NCI-H146 treated with DMSO at 0.1 percent for 48 hours (cell line): ENCODE results near the gene CASKIN1.

Source experiments
- DNase-seq: peaks from one replicate; lab custom pipeline; 2025; ENCODE audit not compliant: unreplicated experiment; lab: John Stamatoyannopoulos, UW

Gene CASKIN1

DNA sequence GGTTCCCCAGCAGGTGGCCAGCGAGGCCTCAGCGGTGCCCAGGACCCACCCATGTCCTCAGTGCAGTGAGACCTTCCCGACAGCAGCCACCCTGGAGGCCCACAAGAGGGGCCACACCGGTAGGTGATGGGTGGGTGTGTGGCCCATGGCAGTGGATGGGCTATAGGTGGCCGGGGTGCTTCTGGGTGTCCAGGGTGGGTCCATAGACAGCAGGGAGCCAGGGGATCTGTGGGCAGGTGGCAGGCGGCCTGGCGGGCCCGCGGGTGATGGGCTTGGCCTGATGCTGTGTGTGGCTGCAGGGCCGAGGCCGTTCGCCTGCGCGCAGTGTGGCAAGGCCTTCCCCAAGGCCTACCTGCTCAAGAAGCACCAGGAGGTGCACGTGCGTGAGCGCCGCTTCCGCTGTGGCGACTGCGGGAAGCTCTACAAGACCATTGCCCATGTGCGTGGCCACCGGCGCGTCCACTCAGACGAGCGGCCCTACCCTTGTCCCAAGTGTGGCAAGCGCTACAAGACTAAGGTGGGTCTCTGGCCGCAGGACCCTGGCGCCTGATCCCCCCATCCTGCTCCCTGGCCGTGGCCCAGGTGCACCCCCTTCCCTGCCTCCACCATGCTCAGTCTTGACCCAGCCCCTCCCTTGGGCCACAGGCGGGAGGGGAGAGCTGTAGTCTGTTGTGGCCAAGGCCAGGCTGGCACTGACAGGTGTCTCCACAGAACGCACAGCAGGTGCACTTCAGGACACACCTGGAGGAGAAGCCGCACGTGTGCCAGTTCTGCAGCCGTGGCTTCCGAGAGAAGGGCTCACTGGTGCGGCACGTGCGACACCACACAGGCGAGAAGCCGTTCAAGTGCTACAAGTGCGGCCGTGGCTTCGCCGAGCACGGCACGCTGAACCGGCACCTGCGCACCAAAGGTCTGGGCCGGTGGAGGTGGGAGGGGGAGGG lies 37.7 kb upstream of the CASKIN1 start:
- no peak for DNase-seq

DNA sequence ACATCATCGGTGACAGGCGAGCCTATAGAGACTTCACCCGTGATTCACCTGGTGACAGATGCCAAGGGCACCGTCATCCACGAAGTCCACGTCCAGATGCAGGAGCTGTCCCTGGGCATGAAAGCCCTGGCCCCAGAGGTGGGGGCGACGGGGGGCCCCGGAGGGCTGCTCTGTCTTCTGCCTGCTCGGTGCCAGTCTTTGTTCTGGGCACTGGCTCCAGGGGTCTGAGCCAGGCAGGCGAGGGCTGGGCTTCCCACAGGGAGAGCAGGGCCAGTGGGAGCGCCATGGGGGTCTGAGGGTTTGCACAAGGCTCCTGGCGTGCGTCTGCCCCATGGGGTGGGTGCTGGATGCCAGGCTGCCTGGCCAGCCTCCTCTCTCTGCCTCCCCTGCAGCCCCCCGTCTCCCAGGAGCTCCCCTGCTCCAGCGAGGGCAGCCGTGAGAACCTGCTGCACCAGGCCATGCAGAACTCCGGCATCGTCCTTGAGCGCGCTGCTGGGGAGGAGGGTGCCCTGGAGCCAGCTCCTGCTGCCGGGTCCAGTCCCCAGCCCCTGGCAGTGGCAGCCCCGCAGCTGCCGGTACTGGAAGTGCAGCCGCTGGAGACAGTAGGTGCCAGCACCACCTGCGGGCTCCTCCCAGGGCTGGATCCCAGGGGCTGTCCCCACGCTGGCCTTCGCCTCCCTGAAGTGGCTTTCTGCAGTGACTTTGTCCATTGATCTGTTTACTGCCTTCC lies 36.8 kb upstream of the CASKIN1 start:
- DNase-seq: no peak

DNA sequence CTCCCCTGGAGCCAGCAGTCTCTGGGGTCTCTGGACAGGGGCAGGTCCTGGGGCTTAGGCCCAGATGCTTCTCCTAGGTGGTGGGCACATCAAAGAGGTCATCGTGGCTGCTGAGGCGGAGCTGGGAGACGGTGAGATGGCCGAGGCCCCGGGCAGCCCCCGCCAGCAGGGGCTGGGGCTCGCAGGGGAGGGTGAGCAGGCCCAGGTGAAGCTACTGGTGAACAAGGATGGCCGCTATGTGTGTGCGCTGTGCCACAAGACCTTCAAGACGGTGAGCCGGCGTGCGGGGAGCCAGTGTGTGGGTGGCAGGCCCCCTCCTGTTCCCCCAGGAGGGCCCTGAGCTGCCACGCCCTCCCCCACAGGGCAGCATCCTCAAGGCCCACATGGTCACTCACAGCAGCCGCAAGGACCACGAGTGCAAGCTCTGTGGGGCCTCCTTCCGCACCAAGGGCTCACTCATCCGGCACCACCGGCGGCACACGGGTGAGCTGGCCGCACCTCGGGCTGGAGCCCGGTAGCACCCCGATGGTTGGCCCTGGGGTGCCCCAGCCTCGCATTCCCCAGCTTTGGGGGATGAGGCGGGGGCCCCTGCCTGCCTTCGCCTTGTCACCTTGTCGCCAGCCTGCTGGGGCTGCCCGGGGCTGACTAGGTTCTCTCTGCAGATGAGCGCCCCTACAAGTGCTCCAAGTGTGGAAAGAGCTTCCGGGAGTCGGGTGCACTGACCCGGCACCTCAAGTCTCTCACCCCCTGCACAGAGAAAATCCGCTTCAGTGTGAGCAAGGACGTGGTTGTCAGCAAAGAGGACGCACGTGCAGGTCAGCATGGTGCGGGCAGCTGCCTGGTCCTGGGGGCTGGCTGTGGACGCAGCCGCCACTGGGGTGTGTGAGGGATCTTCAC lies 35.9 kb upstream of the CASKIN1 start:
- DNase-seq: no peak

DNA sequence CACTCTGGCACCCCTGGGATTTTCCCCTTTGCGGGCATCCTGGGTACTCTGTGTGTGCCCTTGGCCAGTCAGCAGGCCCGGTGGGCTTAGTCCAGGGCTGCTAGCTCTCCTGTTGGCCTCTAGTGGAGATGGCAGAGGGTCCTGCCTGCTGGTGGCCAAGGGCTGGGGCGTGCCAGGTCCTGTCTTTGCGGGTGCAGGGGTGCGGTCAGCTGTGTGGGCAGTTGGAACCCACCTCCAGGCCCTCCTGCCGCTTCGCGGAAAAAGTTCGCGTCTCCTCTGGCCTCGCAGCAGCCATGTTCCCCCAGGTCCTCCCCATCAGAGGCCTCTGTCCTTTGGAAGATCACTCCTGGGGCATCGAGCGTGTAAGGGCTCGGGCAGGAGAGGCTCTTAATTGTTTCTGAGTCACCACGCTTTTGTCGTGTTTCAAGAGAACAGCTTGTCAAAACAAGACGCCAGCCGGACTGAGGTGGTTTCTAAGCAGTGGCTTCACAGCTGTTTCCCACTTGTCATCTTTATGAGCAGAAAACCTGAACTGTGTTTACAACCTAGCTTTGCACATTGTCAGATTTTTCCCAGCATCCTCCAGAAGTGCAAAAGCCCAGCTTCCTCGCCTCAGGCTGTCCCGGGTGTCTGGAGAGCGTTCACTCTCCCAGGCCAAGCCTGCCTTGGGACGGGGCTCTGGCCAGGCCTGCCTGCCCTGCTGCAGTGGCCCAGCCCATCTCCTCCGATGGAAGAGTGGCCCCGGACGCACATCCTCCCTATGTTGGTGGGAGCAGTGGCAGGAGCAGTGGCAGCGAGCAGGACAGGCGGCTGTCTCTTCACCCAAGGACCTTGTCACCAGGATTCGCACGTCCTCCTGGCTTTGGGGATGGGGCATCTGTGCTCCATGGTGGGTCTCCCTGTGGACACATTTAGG lies 34.9 kb upstream of the CASKIN1 start:
- no peak for DNase-seq

DNA sequence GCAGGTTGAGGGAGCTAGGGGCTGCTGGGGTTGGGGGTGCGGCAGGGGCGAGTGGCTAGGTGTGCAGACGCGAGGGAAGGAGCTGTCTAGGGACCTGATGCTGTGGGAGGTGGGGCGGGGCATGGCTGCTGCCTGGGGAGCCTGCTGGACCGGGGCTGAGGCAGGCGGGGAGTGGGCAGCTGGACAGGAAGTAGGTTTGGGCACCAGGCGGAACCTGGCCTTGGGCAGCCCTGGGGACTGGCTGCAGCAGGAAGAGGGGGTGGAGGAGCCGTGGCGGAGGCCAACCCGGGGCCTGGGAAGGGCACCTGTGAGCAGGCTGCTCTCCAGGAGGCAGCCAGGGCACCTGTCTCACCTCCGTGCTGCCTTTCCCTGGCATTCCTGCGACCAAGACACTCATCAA lies 34.0 kb upstream of the CASKIN1 start:
- no peak for DNase-seq

DNA sequence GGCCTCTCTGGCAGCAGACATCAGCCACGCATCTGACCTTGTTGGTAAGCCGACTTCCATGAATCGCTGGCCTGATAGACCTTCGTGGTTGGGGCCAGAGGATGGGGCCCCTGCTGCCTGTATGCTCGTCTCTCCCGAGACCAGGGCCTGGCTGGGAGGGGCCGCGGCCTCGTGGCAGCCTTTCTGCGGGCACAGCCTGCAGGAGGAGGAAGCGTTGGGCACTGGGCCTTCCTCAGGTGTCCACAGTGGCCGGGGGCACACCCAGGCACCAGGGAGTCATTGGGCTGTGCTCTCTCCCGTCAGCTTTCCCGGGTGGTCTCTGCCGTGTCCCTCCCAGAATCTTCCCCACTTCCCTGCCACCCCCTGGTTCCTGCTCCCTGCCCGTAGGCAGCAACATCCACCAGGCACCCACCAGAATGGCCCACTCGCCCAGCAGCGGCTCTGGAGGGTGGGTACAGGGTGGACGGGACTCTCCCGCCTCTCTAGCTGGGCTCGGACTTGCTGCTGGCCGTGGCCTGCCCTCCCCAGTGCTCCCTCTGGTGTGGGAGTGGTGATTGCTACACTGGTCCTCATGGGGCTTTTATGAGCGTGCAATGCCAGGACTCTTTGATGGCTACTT lies 33.3 kb upstream of the CASKIN1 start:
- no peak for DNase-seq

DNA sequence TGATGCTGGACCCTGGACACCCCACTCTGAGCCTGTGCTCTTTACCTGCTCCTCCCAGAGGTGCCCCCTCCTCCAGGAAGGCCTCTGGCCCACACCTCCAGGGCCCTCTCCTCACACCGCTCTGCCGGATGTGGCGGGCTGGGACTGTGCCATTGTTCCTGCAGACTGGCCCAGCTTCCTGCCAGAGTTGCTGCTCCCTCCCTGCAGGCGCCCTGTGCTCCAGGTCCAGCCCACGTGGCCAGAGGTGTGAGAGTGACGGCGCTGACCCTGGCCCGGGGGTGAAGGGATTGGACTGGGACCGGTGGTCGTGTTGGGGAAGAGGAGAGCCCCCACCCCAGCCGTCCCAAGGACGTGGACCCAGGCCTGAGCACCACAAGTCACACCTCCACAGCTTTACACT lies 32.7 kb upstream of the CASKIN1 start:
- no peak for DNase-seq

DNA sequence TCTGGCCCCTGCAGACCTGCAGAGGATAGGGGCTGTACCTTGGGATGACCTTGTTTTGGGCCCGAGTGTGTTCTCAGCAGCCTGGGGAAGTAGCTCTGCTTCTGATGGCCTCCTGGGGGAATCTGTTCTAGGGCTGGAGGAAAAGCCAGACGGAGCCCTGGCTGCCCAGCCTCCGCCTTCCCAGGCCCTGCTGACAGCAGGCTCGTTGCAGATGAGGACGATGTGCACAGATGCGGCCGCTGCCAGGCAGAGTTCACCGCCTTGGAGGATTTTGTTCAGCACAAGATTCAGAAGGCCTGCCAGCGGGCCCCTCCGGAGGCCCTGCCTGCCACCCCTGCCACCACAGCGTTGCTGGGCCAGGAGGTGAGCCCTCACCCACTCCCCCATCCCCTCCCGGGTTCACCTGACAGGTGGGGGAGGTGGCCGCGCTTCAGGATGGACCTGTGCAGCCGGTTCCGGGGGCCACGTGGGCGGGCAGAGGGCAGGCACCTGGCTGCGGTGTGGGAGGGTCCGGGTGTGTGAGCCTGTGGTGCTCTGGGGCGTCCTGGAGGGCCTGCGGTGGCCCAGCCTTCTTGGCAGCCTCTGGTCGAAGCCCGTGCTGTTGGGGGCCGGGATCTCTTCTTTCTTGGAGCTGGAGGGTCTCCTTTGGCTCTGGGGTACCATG lies 31.9 kb upstream of the CASKIN1 start:
- DNase-seq: no peak

DNA sequence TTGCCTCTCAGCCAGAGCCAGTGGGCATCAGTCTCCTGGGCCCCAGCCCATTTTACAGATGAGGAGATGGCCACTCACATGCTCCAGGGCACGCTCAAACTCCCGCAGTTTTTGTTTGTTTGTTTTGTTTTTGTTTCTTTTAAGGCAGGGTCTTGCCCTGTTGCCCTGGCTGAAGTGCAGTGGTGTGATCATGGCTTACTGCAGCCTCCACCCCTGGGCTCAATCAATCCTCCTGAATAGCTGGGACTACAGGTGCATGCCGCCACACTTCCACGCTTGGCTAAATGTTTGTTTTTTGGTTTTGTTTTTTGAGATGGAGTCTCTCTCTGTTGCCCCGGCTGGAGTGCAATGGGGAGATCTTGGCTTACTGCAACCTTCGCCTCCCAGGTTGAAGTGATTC lies 30.5 kb upstream of the CASKIN1 start:
- no peak for DNase-seq

DNA sequence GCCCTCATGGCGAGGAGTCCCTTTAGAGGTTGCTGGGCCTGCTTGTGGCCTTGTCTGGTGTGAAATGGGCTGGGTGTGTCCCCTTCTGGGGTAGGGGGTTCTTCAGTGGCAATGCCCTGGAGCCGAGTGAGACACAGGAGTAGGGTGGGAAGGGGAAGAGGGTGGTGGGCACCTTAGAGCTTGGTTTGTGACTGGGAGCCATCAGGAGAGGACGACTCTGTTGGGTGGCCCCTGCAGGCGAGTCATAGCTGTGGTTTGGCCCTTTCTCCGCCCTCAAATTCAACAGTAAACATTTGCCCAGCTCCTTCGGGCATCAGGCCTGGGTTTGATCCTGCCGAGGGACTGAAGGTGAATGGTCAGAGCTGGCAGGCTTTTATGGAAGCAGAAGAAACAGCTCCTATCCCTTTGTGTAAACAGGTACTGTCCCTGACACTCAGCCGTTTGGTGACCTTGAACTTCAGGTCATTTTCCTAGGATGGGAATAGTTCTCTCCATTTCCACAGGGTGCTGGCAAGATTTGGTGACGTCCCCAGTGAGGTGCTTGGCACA lies 29.9 kb upstream of the CASKIN1 start:
- no peak for DNase-seq

DNA sequence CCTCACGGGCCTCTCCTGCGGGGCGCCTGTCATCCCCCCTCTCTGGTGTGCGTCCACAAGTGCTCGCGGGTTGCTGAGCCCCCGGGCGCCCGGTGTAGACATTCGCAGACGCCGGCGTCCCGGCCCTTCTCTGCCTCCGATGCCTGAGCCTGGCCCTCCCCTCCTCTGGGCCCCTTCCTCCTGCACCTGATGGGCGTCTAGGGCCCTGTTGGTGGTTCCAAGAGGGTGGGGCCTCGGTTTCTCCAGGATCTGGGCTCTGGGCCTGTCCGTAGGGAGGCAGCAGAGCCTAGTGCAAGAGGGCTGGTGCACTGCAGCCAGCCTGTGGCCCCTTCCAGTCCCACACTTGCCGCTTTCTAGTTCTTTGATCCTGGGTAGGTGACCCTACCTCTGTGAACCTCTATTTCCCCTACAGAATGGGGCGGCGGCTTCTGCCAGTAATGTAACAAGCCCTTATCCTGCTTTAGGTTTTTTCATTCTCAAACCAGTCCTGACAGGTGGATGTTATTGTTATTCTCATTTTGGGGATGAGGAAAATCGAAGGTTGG lies 27.6 kb upstream of the CASKIN1 start:
- no peak for DNase-seq

DNA sequence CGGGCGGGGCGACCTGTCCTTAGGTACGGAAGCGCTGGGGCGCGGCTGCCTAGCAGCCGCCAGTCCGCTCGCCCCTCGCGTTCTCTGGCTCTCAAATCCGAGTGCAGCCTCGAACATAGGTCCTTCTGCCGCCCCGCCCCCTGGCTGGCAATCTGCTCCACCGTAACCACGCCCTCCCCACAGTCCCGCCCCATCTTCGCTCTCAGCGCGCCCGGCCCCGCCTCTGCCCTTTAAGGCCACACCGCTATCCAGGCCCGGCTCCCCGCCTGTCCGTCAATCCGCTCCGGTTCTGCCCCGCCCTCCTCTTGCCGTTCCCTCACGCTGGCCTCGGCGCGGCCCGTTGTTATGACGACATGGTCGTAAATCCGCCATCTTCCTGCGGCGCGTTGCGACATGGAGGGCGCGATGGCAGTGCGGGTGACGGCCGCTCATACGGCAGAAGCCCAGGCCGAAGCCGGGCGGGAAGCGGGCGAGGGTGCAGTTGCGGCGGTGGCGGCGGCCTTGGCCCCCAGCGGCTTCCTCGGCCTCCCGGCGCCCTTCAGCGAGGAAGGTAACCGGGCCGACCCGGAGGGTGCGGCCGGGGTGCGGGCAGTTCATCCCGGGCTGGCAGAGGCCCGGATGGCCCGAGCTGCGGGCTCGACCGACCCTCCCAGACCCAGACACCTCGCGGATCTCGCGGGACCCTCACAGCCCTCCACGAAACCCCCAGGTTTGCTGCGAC lies 27.0 kb upstream of the CASKIN1 start, which contains the start of gene E4F1:
Gene E4F1, plus strand, starts transcription at position 371 of the 721 bp plus-strand sequence. Its CDS starts 23 bp downstream, at position 394.
- DNase-seq: peak; percentile 99

DNA sequence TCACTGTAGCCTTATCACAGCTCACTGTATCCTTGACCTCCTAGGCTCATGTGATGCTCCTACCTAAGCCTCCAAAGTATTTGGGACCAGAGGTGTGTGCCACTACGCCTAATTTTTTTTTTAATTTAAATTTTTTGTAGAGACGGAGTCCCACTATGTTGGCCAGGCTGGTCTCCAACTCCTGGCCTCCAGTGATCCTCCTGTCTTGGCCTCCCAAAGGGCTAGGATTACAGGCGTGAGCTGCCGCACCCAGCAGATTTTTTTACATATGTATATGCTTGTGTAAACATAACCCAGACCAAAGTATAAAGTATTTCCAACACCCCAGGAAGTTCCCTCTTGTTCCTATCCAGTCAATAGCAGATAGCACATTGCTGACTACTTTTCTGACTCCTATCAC lies 19.9 kb upstream of the CASKIN1 start:
- no peak for DNase-seq

DNA sequence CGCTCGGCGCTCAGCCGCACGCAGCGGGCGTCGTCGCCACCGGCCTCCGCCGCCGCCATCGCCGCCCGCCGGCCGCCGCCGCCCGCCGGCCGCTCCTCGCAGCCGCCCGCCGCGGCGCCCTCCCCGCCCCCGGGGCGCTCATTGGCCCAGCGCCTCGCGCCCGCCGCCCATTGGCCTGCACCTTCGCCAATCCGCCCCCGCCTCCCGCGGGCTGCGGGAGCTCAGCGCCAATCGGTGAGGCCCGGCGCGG lies 18.2 kb upstream of the CASKIN1 start, which contains the start of gene PGP:
Gene PGP, minus strand, starts transcription at position 122 of the 250 bp plus-strand sequence. Its CDS starts 63 bp downstream, at position 59.
- no peak for DNase-seq

DNA sequence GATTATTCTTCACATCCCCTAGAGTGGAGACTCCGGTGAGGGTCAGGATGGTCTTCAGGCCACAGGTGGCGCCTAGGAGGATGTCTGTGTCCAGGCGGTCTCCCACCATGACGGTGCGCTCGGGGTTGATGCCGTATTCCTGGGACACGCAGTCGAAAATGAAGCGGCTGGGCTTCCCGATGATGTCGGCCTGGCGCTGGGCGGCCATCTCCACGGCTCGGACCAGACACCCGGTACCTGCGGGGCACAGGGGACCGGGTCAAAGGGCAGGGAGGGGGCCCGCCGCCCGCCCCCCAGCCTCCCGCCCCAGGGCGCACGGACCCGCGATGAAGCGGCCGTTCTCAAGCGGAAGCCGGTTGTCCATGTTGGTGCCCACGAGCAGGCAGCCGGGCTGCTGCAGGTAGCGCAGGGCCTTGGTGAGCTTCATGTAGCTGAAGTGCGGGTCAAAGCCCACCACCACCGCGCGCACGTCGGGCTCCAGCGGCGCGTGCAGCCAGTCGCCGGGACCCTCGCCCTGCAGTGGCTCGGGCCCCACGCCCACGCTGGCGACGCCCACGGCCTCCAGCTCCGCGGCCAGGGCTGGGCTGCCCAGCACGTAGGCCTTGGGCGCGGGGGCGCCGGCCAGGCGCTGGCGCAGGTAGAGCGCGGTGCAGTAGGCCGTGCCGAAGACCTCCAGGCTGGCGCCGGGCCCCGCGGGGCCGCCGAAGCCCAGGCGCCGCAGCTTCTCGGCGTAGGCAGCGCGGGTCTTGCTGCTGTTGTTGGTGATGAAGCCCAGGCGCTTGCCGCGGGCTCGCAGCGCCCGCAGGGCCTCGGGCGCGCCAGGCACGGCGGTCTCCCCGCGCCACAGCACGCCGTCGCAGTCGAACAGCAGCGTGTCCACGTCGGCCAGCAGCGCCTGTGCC lies 17.7 kb upstream of the CASKIN1 start:
- no peak for DNase-seq

DNA sequence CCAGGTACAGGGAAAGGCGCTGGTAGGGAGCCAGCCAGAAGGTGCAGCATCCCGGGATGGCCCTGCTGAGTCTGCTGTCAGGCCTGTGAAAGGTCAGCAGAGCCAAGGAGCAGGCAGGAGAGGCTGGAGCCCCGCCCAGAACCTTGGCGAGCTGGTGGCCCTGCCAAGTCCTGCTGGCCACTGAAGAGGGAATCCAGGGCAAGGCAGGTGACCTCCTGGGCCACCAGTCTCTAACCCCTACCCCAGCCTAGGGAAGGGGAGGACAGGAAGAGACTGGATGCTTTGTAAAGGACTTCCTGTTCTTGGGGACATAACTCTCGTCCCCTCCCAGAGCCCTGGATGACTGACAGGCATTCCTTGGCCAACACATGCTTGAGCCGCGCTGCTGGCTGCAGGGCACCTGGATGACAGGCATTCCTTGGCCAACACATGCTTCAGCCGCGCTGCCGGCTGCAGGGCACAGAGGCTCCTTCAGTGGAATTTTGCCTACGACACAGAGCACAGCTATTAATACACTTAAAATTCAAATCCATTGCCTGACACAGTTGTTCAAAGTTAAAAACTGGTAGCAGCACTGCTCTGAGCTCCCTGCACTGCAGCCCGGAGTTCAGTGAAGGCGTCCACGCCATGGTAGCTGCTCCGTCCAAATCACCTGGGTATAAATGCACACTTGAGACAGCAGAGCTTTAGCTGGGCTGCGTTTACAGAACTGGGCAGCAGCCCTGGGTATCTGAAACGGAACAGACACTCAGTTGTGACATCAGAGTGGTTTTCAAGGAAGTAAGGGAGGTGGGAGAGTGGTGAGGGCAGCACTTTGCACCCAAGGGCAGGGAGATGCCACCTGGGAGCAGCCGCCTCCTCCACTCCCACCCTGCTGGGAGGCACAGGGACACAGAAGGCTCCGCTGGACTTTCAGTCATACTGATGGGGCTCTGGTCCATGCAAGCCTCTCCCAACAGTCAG lies 16.2 kb upstream of the CASKIN1 start:
- DNase-seq: no peak
